HG03354 (cell line): ENCODE data around the gene GAMT.
"Not testable (repeated sequence)": the region's sequence is repeated elsewhere in the genome, so short reads cannot be mapped to it uniquely, and the experiment has no call there.

Source experiments
- ATAC-seq: cut with Tn5 transposase; IDR thresholded peaks from one replicate; pipeline ENCODE4 v1.9.1; 2021; ENCODE audit warnings: mild to moderate bottlenecking; ENCODE audit not compliant: unreplicated experiment, poor library complexity, severe bottlenecking

Gene GAMT

DNA sequence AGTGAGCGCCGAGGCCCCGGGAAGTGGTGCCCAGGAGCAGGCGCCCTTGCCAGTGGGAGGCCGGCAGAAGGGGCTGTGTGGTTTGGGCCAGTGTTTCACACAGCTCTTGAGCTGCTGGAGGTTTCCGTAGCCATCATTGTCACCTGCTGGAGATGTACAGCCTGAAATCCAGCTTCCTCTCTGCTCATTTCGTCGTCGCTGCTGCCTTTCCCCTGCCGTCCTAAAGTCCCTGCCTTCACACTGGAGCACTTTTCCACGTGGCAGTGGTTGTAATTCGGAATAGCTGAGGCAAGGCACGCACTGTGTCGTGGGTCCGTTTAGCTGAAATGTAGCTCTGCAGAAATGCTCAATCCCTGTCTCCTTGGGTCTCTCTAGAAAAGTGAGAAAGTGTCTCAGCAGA is 19.2 kb upstream of the GAMT start:
- no peak for ATAC-seq

- not testable (repeated sequence) for ATAC-seq
Measured at GRCh38 chr19:1420085-1420484, 18.7 kb upstream of the GAMT start.

GRCh38 chr19:1418951-1419738 is 17.8 kb upstream of the GAMT start:
- no peak for ATAC-seq

DNA sequence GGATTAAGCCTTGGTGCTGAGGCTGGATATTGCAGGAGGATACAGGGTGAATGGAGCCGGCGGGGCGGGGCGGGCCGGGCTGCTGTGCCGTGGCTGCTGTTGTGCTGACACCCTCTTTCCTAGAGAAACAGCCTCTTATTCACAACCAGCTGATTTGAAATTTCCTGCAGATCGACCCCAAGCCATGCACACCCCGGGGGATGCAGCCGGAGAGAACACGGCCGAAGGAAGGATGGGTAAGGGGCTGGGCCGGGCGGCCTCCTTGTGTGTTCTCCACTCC is 17.1 kb upstream of the GAMT start:
- no peak for ATAC-seq

DNA sequence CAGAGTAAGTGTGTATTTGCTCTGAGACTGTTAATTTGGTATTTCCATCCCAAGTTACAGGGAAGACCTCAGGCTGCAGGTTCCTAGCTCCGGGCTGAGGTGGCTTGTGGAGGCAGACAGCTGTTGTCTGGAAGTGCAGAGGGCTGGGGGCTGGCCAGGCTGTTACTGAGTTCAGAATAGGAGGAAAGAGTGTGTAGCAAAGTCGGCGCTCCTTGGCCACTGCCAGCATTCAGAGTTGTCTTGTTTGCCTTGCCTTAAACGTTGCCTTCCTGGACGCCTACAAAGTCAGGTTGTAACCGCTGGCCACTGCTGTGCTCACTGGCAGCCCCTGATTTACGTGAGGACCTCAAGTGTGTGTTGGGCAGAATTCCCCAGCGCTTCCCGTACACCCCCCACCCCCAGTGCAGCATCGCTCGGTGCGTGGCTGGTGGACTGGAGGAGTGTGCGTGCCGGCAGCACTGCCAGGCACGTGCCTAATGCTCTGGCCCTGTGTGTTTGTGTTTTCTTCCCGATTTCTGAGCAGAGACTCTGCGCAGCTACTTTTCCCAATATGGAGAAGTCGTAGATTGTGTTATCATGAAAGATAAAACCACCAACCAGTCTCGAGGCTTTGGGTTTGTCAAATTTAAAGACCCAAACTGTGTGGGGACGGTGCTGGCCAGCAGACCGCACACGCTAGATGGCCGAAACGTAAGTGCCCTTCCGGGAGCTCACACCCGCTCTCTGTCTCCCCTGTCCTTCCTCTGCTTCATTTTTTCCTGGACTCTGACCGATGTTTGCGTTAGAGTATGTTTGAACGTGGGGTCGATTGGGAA is 16.5 kb upstream of the GAMT start:
- ATAC-seq = no peak

DNA sequence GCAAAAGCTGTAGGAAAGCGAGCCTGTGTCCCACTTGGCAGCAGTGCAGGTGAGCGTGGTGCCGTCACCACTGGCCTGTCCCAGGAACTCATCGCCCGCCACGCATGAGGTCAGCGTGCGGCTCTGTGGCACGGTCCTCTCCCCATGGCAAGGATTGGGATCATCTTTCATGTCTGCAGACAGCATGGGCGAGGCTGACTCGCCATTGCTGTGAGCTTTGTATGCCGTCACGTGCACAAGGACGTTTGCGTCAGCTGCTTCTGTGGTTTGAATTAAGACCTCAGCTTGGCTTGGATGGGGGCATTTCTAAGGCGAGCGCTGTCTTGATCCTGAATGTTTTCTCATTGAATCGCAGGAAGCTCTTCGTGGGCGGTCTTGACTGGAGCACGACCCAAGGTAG is 15.8 kb upstream of the GAMT start:
- no peak for ATAC-seq

GRCh38 chr19:1416014-1416841 is 14.9 kb upstream of the GAMT start:
- no peak for ATAC-seq

DNA sequence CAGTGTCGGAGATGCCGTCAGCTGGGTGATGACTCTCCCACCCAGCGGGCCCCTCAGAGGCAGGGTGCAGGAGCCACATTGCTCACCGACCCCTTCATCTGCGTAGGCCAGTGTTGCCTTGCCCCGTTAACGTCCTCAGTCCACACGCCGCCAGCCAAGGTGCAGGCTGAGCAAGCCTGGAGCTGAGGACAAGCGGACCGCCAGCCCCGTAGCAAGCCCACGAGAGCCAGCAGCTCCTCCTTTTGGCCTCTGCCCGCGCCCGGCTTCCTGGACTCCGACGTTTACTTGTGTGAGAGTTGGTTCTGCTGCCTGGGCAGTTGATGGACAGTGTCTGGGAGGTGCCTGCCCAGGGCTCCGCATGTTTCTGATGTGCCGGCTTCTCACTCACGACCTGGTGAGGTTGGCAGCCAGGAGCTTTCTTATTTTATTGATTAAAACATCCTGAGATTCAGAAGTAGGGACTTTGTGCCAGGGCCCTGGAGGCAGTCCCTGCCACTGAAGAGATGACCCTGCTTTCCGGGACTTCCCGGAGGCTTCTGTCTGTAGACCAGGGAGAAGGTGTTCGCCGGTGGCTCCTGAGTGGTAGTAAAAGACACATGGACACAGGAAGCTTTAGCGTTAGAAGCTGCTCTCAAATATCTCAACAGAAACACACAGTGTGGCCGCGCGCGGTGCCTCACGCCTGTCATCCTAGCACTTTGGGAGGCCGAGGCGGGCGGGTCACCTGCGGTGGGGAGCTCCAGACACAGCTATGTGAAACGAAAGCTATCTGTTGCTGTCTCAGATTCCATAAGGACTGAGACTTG is 11.9 kb upstream of the GAMT start:
- ATAC-seq = no peak

GRCh38 chr19:1412323-1412923 is 11.1 kb upstream of the GAMT start:
- ATAC-seq = no peak

DNA sequence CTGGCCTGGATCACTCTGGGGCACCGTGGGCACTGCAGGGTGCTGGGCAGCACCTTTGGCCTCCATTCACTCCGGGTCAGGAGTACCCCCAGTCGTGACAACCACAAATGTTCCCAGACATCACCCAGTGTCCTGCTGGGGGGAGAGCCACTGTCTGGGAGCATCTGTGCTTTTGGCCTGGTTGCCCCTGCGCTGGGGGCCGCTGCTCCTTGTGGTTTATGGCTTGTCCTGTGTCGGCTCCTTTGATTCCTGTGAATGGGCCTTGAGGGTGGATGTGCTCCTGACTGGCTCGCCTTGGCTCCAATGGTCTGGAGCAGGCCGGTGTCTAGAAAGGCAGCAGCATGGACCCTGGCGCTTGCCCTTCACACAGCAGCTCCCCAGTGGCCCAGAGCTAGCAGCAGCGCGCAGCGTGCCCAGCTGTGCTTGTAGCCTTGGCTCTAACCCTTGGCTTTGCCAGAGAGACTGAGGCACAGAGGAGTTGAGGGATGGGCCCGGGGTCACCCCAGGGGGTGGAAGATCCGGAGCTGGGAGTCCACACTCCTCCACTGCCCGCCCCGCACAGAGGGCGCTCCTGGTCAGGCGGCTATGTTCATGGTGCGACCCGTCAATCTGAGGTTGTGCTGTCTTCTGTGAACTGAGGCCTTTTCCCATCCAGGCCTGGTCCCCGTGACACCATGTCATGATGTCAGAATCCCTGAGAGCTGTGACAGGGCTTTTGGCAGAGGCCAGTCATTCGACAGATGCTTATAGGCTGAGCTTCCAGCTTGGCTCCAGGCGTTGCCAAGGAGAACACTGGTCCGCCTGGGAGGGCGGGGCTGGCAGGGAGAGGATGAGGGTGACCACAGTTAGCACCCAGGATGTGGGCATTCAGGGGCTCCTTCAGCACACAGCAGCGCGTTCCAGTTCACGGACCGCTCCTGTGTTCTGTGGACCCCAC is 10.2 kb upstream of the GAMT start:
- ATAC-seq = no peak

DNA sequence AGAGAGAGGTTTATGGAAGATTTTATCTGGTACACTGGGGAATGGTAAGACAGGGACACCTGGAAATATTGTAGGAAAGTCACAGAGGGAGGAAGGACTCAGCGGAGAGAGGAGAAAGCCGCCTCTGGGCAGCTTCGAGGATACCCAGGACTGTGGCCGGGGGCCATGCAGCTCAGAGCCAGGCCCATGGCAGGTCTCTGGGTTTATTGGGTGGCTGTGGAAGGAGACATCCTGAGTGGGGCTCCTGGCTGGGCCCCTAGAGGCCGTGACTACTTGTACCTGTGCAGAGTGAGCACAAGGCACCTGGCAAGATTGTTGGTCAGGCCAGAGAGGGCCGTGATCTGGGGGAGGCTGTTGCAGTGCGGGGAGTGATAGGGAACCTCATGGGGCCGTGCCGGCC is 9.4 kb upstream of the GAMT start:
- no peak for ATAC-seq

DNA sequence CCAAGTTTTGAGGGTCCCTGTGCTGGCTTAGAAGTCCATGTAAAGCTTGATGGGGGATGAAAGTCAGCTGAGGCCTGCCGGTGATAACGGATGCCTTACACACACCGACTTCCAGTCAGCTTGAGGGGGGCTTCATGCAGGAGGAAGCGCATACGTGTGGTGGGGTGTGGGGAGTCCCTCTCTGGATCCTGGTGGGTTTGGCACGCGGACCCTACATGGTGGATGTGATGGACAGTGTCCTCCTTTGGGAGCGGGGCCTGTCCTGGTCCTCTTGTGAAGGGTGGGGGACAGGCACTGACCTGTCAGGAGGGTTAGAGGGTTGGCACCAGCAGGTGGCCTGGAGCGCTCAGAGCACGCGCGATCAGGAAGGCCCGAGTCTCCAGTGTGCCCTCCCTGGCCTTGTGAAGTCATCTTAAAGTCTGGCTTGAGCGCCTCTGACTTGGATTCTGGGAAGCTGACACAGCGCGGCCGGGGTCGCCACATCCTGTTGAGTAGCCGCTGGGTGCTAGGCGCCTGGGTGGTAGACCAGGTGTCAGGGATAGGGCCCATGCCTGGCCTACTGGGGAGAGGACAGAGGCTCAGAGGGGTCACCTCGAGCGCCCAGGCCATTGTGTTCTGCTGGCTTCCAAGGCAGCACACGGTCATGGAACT is 8.9 kb upstream of the GAMT start:
- no peak for ATAC-seq

DNA sequence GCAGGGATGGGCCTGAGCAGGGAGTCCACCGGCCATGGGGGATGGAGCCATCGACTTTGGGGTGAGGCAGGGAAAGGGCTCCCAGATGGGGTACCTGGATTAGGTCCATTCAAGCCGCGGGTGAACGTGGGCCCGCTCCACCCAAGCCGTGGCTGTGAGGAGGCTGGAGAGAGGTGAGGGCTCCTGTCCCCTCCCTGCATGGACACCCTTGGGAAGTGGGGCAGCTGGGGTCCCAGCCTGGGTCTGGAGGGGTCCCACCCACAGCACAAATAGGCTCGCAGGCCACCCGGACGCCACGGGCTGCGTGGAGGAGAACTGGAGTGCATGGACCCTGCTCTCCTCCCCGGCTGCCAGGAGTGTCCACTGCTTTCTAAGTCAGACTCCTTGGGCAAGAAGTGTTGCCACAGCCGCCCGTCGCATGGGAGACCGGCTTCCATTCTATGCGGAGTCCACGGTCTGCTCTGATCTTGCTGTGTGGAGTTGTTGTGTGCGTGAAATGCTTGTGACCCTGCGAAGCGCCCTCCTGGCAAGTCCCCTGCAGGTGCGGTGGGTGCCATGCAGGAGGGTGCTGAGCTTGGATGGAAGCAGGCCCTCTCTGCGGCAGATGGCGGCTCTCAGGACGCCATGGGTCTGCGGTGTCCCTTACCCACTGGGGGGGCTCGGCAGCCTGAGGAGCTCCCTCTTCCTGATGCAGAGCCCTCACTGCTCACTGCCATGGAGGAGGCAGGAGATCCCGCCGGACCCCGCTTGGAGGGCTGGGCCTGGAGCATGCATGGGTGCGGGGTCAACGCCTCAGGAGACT is 8.1 kb upstream of the GAMT start:
- ATAC-seq = no peak

DNA sequence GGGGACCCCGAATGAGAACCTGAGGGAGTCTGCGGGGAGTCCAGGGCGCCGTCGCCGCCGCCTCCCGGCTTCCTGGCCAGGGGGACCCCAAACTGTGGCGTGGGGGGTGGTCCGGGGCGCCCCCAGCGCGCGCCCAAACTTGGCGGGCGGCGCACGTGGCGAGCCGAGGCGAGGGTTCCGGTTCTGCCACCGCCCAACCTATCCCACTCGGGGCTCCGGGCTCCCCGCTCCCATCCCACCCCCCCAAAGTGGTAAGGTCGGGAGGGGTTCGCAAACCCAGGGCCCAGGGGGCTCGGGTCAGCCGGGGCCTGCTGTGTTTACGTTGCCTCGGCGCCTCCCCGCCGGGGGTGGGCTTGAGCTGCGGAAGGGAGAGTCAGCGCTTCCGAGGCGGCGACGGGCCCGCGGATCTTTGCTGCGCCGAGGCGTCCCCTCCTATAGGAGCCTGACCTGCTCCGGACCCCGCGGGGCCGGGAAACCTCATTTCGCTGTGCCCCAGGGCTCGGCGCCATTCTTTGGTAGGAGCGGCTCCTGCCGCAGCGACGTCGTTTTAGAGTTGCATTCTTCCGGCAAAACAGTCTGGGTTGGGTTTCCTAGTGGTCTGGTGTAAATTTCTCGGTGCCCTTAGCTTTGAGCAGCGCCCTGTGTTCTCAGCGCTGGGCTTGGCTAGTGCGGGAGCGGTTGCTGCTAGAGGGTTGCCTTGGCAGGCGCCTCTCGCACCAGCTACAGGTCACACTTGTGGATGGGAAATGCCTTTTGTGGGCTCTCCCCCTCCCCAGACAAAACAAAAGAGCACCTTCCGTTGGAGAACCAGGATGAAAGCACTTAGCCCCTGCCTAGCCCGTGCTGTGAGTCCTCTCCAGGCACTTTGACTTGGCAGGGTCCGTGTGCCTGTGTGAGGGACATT is 7.2 kb upstream of the GAMT start:
- no peak for ATAC-seq

DNA sequence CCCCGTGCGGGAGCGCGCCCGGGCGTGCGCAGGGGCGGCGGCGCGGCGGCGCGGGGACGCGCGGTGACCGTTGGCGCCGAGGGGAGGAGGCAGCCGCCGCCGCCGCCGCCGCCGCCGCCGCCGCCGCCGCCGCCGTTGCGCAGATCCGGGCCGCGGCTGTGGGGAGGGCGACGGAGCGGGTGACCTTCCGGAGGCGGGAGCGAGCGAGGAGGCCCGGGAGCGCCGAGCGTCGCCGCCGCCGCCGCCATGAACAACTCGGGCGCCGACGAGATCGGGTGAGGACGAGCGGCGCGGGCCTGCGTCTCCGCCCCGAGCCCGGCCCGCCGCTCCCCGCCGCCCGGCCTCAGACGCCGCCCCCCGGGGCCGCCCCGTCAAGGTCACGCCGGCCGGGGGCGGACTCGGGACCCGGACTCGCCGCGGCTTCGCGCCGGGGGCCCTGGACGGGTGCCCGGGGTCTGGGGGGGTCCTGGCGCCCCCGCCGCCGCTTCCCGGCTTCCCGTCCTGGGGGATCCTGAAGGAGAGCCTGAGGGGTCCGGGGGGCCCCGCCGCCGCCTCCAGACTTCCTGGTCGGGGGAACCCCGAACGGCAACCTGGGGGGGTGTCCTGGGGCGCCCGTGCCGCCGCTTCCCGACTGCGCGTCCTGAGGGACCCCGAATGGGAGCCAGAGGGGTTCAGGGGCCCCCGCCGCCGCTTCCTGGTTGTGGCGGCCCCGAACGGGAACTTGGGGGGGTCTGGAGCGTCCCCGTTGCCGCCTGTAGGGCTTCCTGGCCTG is 6.4 kb upstream of the GAMT start, which contains the start of gene DAZAP1:
DAZAP1 (plus strand) TSS at position 59 of the 772 bp plus-strand sequence; CDS start at position 247, 188 bp downstream.
- ATAC-seq = peak; percentile 30
